Thoracic aorta (tissue), 2 donors: ENCODE measurements around the gene TM4SF1. TPM values are rescaled to one million over a fixed set of nuclear protein-coding genes. Genes with fewer than 3 reads are reported as not detected.
A peak's percentile ranks its signal among the peaks of the same experiment; 100 is the strongest.

Experiments used
- ATAC-seq: fragments of 150-250 bp; one replicate; pipeline ENCODE4 v1.8.0; 2017; ENCODE audit warnings: low read depth; ENCODE audit not compliant: insufficient number of reproducible peaks, low FRiP score
- DNase-seq: peaks from one replicate; pipeline ENCODE4 v3.0.0-alpha.2; 2020; ENCODE audit warnings: low spot score
- H3K27ac ChIP-seq, 2 donors: fragments of 200-600 bp; sonication (generic); 1 replicate in 1 of 2; 2 replicates in 1 of 2; pipeline ENCODE4 v1.5.1; 2016; ENCODE audit warnings: mild to moderate bottlenecking in 2 of 2, moderate library complexity in 2 of 2
- H3K27me3 ChIP-seq: fragments of 200-600 bp; sonication (generic); replicated peaks from 2 replicates; pipeline ENCODE4 v1.6.0; 2016; ENCODE audit warnings: mild to moderate bottlenecking; ENCODE audit not compliant: insufficient read depth
- H3K36me3 ChIP-seq: fragments of 200-600 bp; sonication (generic); one replicate; pipeline ENCODE4 v1.5.1; 2016
- H3K4me1 ChIP-seq, 2 donors: fragments of 200-600 bp; sonication (generic); 1 replicate in 1 of 2; 2 replicates in 1 of 2; pipeline versions ENCODE4 v1.5.1 to v1.6.0; 2016; ENCODE audit warnings: low read depth in 2 of 2, mild to moderate bottlenecking in 1 of 2; ENCODE audit not compliant: control insufficient read depth in 1 of 2
- H3K4me3 ChIP-seq: fragments of 200-600 bp; sonication (generic); 2 replicates; pipeline ENCODE4 v1.5.1; 2016; ENCODE audit warnings: mild to moderate bottlenecking
- H3K9me3 ChIP-seq: fragments of 200-600 bp; sonication (generic); 2 replicates; pipeline ENCODE4 v1.5.1; 2016
- CTCF ChIP-seq: fragments of 200-600 bp; sonication (generic); IDR thresholded peaks from one replicate; pipeline ENCODE4 v1.5.1; 2019; ENCODE audit warnings: antibody characterized with exemption
- total RNA-seq, 2 donors: library from RNA; depleted of rRNA; stranded (reverse); fragments of >200 nt; gene quantifications; one replicate each; pipeline versions ENCODE4 v1.1.0 to v1.2.3, GENCODE V29; 2016

The TM4SF1 gene
- total RNA-seq, 2 donors from 2014 or later, result 227 to 342 TPM

DNA sequence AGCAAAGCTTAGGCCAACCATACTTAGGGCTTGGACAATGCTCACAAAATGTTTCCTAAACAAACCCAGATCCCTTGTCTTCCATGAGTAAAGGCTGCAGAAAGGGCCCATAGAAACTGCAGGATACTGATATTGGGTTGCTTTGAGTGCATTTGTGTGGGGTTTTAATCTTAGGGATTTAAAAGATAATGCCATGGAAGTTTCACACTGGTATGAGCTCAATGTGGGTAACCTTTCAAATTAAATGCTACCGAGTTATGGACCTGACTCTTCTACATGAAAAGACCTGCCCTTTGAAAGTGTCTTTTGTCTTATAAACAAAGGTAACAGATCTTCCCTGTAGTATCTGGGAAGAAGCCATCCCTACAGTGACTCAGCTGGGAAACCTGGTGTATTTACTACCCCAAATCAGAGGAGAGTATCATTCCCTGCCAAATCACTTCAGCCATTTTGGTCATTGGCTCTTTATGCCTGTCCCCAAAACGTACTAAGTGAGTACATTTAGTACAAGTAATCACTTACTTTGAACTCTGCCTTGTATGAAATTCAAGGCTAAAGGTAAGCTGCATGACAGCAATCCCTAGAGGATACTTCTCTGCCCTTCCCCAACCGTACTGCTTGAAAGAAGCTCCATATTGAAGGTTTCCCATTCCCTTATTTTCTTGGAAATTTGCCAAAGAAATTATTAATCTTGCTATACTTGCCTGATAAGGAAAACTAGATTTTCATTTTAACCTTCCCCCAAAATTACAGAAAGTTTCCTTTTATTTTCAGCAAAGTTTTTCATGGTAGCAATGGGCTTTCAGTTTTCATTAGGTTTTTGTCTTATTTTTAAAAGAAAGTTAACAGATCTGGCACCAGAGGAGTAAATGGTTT is 7.2 kb downstream of the TM4SF1 start:
- no peak overlapping the region for H3K4me3 ChIP-seq
- H3K27ac ChIP-seq, result peak overlapping the region; percentile 58 to 63
- peaks cover 7% of the 10 kb centered on the region for H3K36me3 ChIP-seq

GRCh38 chr3:149368674-149369497 is 8.6 kb downstream of the TM4SF1 start:
- Histone ChIP-seq H3K27me3 (no peaks in the 10 kb centered on the region), H3K4me3 (no peak overlapping the region), H3K9me3 (no peaks in the 10 kb centered on the region), H3K4me1 (peaks cover 18 to 52% of the 10 kb centered on the region in 2 donors), H3K27ac (no peak overlapping the region), H3K36me3 (peaks cover 7% of the 10 kb centered on the region)
- no peak for TF ChIP-seq CTCF
- ATAC-seq, result no peak
- no peak for DNase-seq

More for the DNA sequence above, 7.2 kb downstream of the TM4SF1 start:
- DNase-seq, result no peak
- H3K4me1 ChIP-seq, result peaks cover 24 to 63% of the 10 kb centered on the region in 2 donors
- H3K27me3 ChIP-seq, result no peaks in the 10 kb centered on the region
- no peak for ATAC-seq
- TF ChIP-seq CTCF, result no peak
- no peaks in the 10 kb centered on the region for H3K9me3 ChIP-seq

DNA sequence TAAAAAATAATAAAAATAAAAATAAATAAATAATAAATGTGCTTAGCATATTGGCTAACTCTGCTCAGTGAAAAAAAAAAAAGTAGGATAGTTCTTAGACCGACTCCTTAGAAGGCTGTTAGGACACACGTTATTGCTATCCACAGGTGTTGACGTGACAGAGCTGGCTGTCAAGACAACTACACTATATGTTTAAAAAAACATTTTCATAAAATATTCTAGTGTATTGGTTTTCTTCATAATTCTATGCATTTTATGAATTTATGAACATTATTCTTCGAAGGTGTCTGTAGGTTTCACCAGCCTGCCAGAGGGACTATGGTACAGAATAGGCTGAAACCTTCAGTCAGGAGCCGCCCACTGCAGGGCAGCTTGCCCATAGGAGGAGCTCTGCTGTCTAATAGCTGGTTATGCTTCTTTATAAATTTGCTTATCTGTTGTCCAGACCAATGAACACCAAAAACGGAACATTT is 9.2 kb downstream of the TM4SF1 start:
- H3K36me3 ChIP-seq, result peaks cover 7% of the 10 kb centered on the region
- no peak for TF ChIP-seq CTCF
- no peak overlapping the region for H3K27ac ChIP-seq
- H3K9me3 ChIP-seq, result no peaks in the 10 kb centered on the region
- H3K4me1 ChIP-seq, result peaks cover 15 to 45% of the 10 kb centered on the region in 2 donors
- H3K4me3 ChIP-seq, result no peak overlapping the region
- ATAC-seq, result no peak
- H3K27me3 ChIP-seq, result no peaks in the 10 kb centered on the region
- no peak for DNase-seq

- H3K27ac ChIP-seq, result peak overlapping the region in 1 of 2 donors; percentile 15
- ATAC-seq, result peak; percentile 36
These were observed 10.3 kb downstream of the TM4SF1 start for GRCh38 chr3:149366941-149367840.

More at GRCh38 chr3:149366941-149367840, 10.3 kb downstream of the TM4SF1 start:
- no peak for TF ChIP-seq CTCF
- no peaks in the 10 kb centered on the region for H3K9me3 ChIP-seq
- H3K27me3 ChIP-seq, result no peaks in the 10 kb centered on the region
- H3K4me3 ChIP-seq, result no peak overlapping the region
- peaks cover 7% of the 10 kb centered on the region for H3K36me3 ChIP-seq
- peaks cover 15 to 35% of the 10 kb centered on the region in 2 donors for H3K4me1 ChIP-seq
- DNase-seq, result no peak
